Left ventricle myocardium superior (tissue), 1 donor: ENCODE measurements around the gene ITIH5. TPM values are rescaled to one million over a fixed set of nuclear protein-coding genes. Genes with fewer than 3 reads are reported as not detected.
A peak's percentile ranks its signal among the peaks of the same experiment; 100 is the strongest.

Source experiments
- ATAC-seq: fragments of 200-7000 bp; cut with Tn5 transposase; one replicate; pipeline ENCODE4 v1.9.1; 2020; ENCODE audit warnings: mild to moderate bottlenecking, moderate library complexity
- DNase-seq: peaks from one replicate; pipeline ENCODE4 v3.0.0-alpha.2; 2020
- intact Hi-C: fragments of 100-400 bp; cut with micrococcal nuclease; formaldehyde crosslinking; loops from one replicate; pipeline ENCODE4 v1.11.0; 2022
- total RNA-seq: library from RNA; stranded (reverse); fragmentation: NEBNext Ultra II Directional; extraction: Animal tissue kit (Norgen Biotek cat#: 25700); gene quantifications from one replicate; pipeline ENCODE4 v1.2.1, GENCODE V29; 2021
- donor health status: DM: no; HTN: yes; CAD: no; lungs with severe emphysema.

The ITIH5 gene
- total RNA-seq, 1 donor from 2014 or later, result 8.5 TPM

DNA sequence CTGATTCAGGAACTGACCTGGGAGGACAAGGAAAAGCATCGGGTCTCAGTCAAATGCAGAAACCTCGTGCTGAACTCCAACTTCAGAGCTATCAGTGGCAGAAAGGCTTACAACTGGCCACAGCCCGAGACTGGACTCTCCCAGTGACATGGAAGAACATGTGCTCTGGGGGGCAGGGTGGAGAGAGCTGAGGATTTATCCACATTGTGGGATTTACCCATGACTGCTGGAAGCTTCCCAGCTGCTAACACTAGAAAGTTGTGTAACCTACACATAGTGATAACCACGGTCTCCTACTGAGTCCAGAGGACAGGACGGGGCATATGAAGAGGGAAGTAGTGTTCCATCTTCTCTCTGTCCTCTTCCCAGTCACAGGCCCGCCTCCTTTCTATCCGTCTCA, 103.4 kb downstream of the ITIH5 start:
- ATAC-seq, result peak; percentile 66
- intact Hi-C loops, result no loop called here
- peak; percentile 74 for DNase-seq

DNA sequence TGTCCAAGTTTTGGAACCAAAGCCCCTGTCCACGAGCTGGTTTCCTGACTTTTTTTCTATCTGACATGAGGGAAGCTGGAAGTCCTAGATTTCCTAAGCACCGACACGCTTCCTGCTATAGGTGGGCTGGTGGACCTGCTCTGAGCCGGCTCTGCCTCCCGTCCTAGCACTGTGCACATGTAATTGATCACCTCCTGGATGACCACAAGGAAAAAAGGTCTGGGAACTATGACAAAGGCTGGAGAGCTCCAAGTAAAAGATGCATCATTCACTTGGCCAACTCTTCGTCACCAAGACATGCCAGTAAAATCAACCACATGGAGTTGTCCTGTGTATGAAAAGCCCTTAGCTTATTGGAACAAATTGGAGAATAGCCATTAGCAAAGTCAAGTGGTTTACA, 104.8 kb downstream of the ITIH5 start:
- peak; percentile 2 for ATAC-seq
- no peak for DNase-seq
- intact Hi-C loops, result no loop called here

DNA sequence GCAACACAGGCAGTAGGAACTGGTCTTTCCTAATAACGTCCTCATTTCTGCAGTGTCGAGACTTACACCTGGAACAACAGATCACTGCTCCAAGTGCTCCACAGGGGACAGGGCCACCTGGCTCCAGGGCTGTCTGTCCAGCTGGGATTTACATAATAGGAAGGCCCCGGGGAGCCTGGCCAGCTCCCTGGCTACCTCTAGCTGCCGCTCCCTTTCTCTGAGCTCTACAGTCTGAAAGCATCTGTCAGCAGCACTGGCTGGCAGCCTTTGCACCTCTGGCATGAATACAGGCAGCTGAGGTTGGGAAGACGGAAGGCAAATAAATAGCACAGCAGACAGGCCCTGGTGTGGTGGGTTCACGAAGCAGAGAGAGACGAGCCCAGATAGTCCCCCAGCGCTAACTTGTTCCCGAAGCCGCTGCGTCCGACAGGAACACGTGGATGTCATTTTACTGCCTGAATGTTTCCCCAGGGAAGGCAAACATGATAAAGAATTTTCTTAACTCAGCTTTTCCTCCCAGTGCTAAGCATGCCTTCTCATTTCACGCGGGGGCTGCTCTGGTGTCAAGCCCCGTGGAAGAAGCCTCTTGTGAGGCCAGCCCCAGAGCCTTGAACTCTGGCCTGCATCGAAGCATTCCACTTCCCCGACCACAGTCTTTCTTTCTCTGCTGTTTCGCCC, 105.4 kb downstream of the ITIH5 start:
- intact Hi-C loops, result no loop called here
- DNase-seq, result peak; percentile 93
- ATAC-seq, result peak; percentile 93

- intact Hi-C loops, result no loop called here
- ATAC-seq (no peak), DNase-seq (no peak)
Measured at GRCh38 chr10:7560519-7560918, 106.2 kb downstream of the ITIH5 start.

DNA sequence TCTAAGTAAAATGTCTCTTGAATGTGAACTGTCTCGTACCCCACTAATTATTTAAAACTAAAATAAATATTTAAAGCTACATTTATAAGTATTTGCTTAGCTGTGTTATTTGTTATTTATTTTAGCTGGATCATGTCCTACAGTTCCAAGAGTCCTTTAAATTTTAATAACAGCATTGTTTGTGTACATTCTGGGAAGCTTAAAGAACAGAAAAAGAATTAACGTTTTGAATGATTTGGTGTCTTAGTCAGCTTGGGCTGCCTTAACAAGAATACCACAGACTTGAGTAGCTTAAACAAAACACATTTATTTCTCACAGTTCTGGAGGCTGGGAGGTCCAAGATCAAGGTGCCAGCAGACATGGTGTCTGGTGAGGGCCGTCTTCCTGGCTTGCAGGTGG, 107.4 kb downstream of the ITIH5 start:
- ATAC-seq (no peak), DNase-seq (no peak)
- intact Hi-C loops, result no loop called here

- no peak for DNase-seq
- no peak for ATAC-seq
- intact Hi-C loops, result no loop called here
Measured at GRCh38 chr10:7558036-7558435, 108.7 kb downstream of the ITIH5 start.

DNA sequence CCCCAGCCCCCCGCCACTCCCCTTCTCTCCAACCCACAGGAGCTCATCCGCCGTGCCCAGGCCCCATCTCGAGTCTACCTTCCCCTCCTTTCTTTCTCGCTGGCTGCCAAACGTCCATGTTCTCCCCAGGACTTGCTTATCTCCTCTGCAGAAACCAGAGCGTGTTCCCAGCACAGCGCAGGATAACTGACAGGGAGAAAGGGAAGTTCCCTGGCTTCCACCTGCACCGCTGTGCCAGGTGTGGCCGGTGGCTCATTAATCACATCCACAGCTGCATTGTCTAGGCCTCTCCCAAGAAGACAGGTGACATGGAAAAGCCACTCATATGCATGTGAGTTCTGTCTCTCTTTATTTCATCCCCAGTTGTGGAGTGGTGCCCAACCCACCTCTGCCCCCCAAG, 113.2 kb downstream of the ITIH5 start:
- intact Hi-C loops, result no loop called here
- ATAC-seq, result no peak
- no peak for DNase-seq

GRCh38 chr10:7551950-7552716, 114.6 kb downstream of the ITIH5 start:
- peak; percentile 84 for ATAC-seq
- peak; percentile 70 for DNase-seq
- intact Hi-C loops, result no loop called here

- no peak for ATAC-seq
- intact Hi-C loops, result no loop called here
- DNase-seq, result no peak
Measured at GRCh38 chr10:7551289-7551688, 115.5 kb downstream of the ITIH5 start.

- no peak for ATAC-seq
- intact Hi-C loops, result no loop called here
Measured at GRCh38 chr10:7550013-7550412, 116.8 kb downstream of the ITIH5 start.

GRCh38 chr10:7547829-7548228, 118.9 kb downstream of the ITIH5 start:
- intact Hi-C loops, result no loop called here
- ATAC-seq, result peak; percentile 11
- peak; percentile 43 for DNase-seq

More at GRCh38 chr10:7550013-7550412, 116.8 kb downstream of the ITIH5 start:
- no peak for DNase-seq

DNA sequence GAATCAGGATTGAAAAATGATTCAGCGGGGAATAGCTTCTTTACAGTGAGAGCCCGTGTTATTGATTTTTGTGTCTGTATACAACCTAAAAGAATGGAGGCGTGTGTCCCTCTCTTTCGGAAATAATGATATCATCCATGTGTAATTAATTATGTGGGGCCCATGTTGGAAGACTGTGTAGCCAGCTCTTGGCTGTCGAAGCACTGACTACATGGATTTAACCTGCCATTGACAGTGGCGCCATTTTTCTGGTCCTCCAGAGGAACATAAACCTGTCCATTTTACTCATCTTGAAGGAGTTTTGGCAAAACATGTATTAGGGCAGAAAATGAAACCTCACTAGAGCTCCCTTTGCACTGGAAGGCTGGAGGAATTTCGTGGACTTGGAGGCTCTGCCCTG, 119.6 kb downstream of the ITIH5 start:
- ATAC-seq (no peak), DNase-seq (no peak)
- intact Hi-C loops, result no loop called here

DNA sequence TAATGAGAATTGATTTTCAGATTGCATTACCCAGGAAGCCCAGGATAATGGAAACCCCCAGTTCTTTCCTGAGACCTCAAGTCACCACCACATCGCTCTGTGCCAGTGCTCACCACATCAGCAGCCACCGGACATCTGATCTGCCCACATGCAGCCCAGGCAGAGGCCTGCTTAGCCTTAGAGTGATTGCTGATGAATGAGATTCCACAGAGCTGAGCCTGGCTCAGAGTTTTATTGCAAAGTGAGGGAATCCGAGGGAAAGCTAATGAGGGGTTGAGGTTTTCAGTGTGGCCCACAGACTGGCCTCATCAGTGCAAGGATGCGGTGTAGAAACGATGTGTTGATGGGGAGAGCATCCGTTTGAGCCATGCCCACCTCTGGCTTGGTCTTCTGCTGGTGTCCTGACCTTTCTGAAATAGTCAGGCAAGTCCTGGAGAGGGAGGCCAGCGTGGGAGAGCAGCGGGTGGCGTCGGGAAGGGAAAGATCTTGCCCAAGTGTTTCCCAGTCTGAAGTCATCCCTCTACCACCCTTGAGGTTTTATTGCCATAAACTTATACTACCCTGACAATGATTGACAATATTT, 120.3 kb downstream of the ITIH5 start:
- intact Hi-C loops, result no loop called here
- no peak for ATAC-seq
- DNase-seq, result no peak

DNA sequence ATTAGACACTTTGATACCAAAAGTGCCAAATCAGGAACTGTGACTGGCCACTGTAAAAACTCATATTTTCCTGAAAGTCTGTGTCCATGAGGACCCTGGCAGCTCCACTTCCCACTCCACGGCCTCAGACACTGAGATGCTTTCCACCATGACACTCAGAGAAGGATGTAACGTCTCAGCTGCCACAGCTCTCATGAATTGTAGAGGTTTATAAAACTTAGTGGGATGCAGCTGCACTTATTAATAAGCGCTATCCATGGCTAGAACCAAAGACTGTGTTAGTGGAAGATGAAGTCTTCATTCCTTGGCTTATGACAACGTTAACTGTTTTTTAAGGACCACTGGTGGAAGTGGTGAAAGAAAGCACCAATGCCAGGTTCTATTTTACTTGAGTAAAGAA, 121.0 kb downstream of the ITIH5 start:
- DNase-seq (no peak), ATAC-seq (no peak)
- intact Hi-C loops, result no loop called here

GRCh38 chr10:7545261-7545660, 121.5 kb downstream of the ITIH5 start:
- ATAC-seq (no peak), DNase-seq (peak; percentile 61)

GRCh38 chr10:7544203-7544602, 122.6 kb downstream of the ITIH5 start:
- intact Hi-C loops, result no loop called here
- DNase-seq, result no peak
- ATAC-seq, result peak; percentile 59

More at GRCh38 chr10:7545261-7545660, 121.5 kb downstream of the ITIH5 start:
- intact Hi-C loops, result no loop called here

GRCh38 chr10:7542189-7542914, 124.4 kb downstream of the ITIH5 start:
- no peak for DNase-seq
- intact Hi-C loops, result no loop called here
- ATAC-seq, result no peak

- ATAC-seq, result peak; percentile 80
Measured at GRCh38 chr10:7541137-7542087, 125.4 kb downstream of the ITIH5 start.

More at GRCh38 chr10:7541137-7542087, 125.4 kb downstream of the ITIH5 start:
- peak; percentile 76 for DNase-seq
- intact Hi-C loops, result no loop called here
